ENCODE measurements around the gene MED14. TPM values are rescaled to one million over a fixed set of nuclear protein-coding genes. Genes with fewer than 3 reads are reported as not detected.
A peak's percentile ranks its signal among the peaks of the same experiment; 100 is the strongest.

The MED14 gene
- total RNA-seq, 2 experiments from 2014 or later, result 44.9 to 47.7 TPM

GRCh38 chrX:40644821-40645358 lies 90.5 kb downstream of the MED14 start:
- peak; percentile 68 for DNase-seq
- Mint-ChIP-seq H3K4me3 (peak overlapping the region; percentile 90), H3K36me3 (peaks cover 24% of the 10 kb centered on the region), H3K27ac (peak overlapping the region; percentile 99), H3K27me3 (no peaks in the 10 kb centered on the region), H3K9me3 (ENCODE audit: low read depth) (no peaks in the 10 kb centered on the region), H3K4me1 (peaks cover 16% of the 10 kb centered on the region)
- peak; percentile 57 for ATAC-seq
- CTCF ChIA-PET, result no interaction called here

DNA sequence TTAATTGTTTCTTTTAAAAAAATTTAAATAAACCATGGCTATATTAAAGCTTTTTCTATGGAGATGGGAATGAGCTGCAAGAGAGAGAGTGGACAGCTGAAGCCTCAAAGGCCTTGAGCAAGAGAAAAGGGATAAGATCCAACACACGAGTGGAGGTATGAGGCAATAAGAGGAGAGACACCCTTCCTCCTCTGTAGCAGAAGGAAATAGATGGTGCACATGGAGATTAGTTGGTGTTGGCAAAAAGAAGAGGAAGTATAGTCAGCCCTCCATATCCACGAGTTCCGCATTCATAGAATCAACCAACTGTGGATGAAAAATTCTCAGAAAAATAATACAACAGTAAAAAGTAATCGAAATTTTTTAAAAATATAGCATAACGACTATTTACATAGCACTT lies 91.2 kb downstream of the MED14 start:
- no peak for DNase-seq
- Mint-ChIP-seq H3K27ac (peak overlapping the region; percentile 99), H3K27me3 (no peaks in the 10 kb centered on the region), H3K36me3 (peaks cover 26% of the 10 kb centered on the region), H3K9me3 (ENCODE audit: low read depth) (no peaks in the 10 kb centered on the region), H3K4me3 (peak overlapping the region; percentile 90), H3K4me1 (peaks cover 16% of the 10 kb centered on the region)
- CTCF ChIA-PET, result no interaction called here
- ATAC-seq, result no peak

DNA sequence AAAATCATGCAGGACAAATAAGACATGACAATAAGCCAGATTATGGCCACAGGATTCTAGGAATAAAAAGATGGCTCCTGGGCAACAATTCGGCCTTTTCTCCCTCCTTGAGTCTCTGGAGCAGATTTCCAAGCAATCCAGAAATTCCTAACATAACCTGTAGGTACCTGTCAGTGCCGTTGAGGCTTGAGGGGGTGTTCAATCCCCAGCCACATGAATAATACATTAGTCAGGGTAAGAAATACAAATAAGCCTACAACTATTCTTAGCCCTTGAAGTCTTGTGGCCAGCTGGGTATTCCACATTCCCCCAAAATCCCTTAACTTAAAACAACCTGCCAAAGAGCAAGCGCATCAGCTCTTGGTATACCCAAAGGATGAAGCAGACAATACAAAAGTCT lies 97.7 kb downstream of the MED14 start:
- CTCF ChIA-PET, result interaction anchor here (0.9 kb wide), 2 partner anchors 43 to 94 kb away, joined by 3 read pairs; no protein-coding TSS in a partner anchor
- H3K4me1 Mint-ChIP-seq, result peaks cover 12% of the 10 kb centered on the region
- DNase-seq, result no peak
- peaks cover 39% of the 10 kb centered on the region for H3K36me3 Mint-ChIP-seq
- H3K4me3 Mint-ChIP-seq, result no peak overlapping the region
- H3K9me3 Mint-ChIP-seq (ENCODE audit: low read depth), result no peaks in the 10 kb centered on the region
- no peak overlapping the region for H3K27ac Mint-ChIP-seq
- no peak for ATAC-seq
- no peaks in the 10 kb centered on the region for H3K27me3 Mint-ChIP-seq

DNA sequence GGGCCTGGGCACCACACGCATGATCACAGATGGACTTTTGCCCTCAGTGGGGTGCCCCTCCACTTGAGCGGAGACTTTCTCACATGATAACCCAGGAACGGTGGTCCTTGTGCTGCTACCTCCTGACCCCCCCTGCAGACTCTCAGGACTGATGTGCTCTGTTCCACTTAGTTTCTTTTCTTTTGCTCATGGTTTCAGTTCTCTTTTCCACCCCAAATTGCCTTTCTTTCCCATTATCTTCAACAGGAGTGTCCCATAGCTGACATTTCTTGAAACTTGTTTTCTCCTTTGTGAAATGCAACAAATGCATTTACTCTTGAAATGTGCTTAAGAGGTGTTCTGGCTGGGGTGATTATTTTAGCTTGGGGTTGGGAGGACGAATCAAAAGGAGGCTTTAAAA lies 103.1 kb downstream of the MED14 start:
- no peak overlapping the region for H3K27ac Mint-ChIP-seq
- H3K4me1 Mint-ChIP-seq, result peaks cover 4% of the 10 kb centered on the region
- H3K9me3 Mint-ChIP-seq (ENCODE audit: low read depth), result no peaks in the 10 kb centered on the region
- H3K36me3 Mint-ChIP-seq, result peaks cover 36% of the 10 kb centered on the region
- CTCF ChIA-PET, result interaction anchor here (1.2 kb wide), 1 partner anchor 19 kb away, joined by 3 read pairs; no protein-coding TSS in a partner anchor
- ATAC-seq (no peak), DNase-seq (no peak)
- no peak overlapping the region for H3K4me3 Mint-ChIP-seq
- no peaks in the 10 kb centered on the region for H3K27me3 Mint-ChIP-seq

- Mint-ChIP-seq H3K27me3 (no peaks in the 10 kb centered on the region), H3K9me3 (ENCODE audit: low read depth) (no peaks in the 10 kb centered on the region), H3K4me3 (no peak overlapping the region), H3K27ac (no peak overlapping the region), H3K4me1 (peaks cover 4% of the 10 kb centered on the region), H3K36me3 (peaks cover 23% of the 10 kb centered on the region)
- no peak for DNase-seq
- no peak for ATAC-seq
- CTCF ChIA-PET, result no interaction called here
Observed at GRCh38 chrX:40628506-40628905, 106.8 kb downstream of the MED14 start.

GRCh38 chrX:40625294-40625693 lies 110.0 kb downstream of the MED14 start:
- DNase-seq (no peak), ATAC-seq (no peak)
- Mint-ChIP-seq H3K27me3 (no peaks in the 10 kb centered on the region), H3K4me3 (no peak overlapping the region), H3K27ac (no peak overlapping the region), H3K9me3 (ENCODE audit: low read depth) (no peaks in the 10 kb centered on the region), H3K4me1 (no peaks in the 10 kb centered on the region), H3K36me3 (peaks cover 11% of the 10 kb centered on the region)
- CTCF ChIA-PET, result no interaction called here

- H3K36me3 Mint-ChIP-seq, result peaks cover 10% of the 10 kb centered on the region
- DNase-seq, result no peak
- no peaks in the 10 kb centered on the region for H3K9me3 Mint-ChIP-seq (ENCODE audit: low read depth)
- H3K27ac Mint-ChIP-seq, result no peak overlapping the region
- H3K4me3 Mint-ChIP-seq, result no peak overlapping the region
- H3K27me3 Mint-ChIP-seq, result no peaks in the 10 kb centered on the region
- ATAC-seq, result no peak
- CTCF ChIA-PET, result interaction anchor here (1.2 kb wide), 1 partner anchor 170 kb away, joined by 3 read pairs; no protein-coding TSS in a partner anchor
- H3K4me1 Mint-ChIP-seq, result no peaks in the 10 kb centered on the region
Observed at GRCh38 chrX:40623665-40624064, 111.7 kb downstream of the MED14 start.

- ATAC-seq, result no peak
- CTCF ChIA-PET, result no interaction called here
- Mint-ChIP-seq H3K9me3 (ENCODE audit: low read depth) (no peaks in the 10 kb centered on the region), H3K27ac (no peak within 1 kb of the TSS), H3K36me3 (peaks cover 7% of the 10 kb centered on the region), H3K4me3 (no peak within 1 kb of the TSS), H3K27me3 (no peaks in the 10 kb centered on the region), H3K4me1 (no peaks in the 10 kb centered on the region)
- DNase-seq, result no peak
Observed at GRCh38 chrX:40623139-40623536, 112.2 kb downstream of the MED14 start, which contains the start of gene MPC1L. Gene MPC1L (plus strand): TSS chrX:40623428. CDS start chrX:40623566, 138 bp downstream.

- Mint-ChIP-seq H3K4me1 (no peaks in the 10 kb centered on the region), H3K27me3 (no peaks in the 10 kb centered on the region), H3K9me3 (ENCODE audit: low read depth) (no peaks in the 10 kb centered on the region), H3K27ac (no peak overlapping the region), H3K4me3 (no peak overlapping the region), H3K36me3 (peaks cover 6% of the 10 kb centered on the region)
- DNase-seq, result no peak
- CTCF ChIA-PET, result no interaction called here
- no peak for ATAC-seq
Observed at GRCh38 chrX:40622479-40623138, 112.7 kb downstream of the MED14 start.

- H3K27me3 Mint-ChIP-seq, result no peaks in the 10 kb centered on the region
- DNase-seq (no peak), ATAC-seq (no peak)
- no peaks in the 10 kb centered on the region for H3K9me3 Mint-ChIP-seq (ENCODE audit: low read depth)
- CTCF ChIA-PET, result interaction anchor here (1.0 kb wide), 1 partner anchor 177 kb away, joined by 3 read pairs; no protein-coding TSS in a partner anchor
- H3K4me3 Mint-ChIP-seq, result no peak overlapping the region
- no peaks in the 10 kb centered on the region for H3K36me3 Mint-ChIP-seq
- no peaks in the 10 kb centered on the region for H3K4me1 Mint-ChIP-seq
- no peak overlapping the region for H3K27ac Mint-ChIP-seq
Observed at GRCh38 chrX:40617566-40617965, 117.8 kb downstream of the MED14 start.

DNA sequence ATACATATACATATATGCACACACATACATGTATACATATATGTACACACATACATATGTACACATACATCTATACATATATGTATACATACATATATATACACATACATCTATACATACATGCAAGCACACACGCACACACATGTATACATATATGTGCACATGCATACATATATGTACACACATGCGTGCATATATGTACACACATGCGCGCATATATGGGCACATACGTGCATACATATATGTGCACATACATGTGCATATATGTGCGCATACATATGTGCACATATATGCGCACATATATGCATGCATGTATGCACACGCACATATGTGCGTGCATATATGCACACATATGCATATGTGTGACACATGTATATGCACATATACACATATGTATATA lies 119.4 kb downstream of the MED14 start:
- Mint-ChIP-seq H3K9me3 (ENCODE audit: low read depth) (no peaks in the 10 kb centered on the region), H3K4me3 (no peak overlapping the region)
- CTCF ChIA-PET, result no interaction called here

DNA sequence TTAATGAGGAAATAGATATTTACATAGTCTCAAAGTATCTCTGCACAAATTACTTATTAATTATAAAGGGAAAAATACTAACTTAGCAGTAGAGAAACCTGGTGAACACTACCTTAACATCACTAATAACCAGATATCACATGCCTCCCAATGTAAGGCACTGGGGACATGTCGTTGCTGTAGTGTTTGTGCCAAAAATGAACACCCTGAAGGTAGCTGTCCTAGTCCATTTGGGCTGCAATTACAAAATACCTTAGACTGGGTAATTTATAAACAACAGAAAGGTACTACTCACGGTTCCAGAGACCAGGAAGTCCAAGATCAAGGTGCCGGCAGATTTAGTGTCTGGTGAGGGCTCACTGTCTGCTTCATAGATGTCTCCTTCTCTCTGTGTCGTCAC lies 122.8 kb downstream of the MED14 start:
- CTCF ChIA-PET, result no interaction called here
- H3K9me3 Mint-ChIP-seq (ENCODE audit: low read depth), result no peaks in the 10 kb centered on the region
- no peaks in the 10 kb centered on the region for H3K4me1 Mint-ChIP-seq
- H3K36me3 Mint-ChIP-seq, result no peaks in the 10 kb centered on the region
- DNase-seq (no peak), ATAC-seq (no peak)
- H3K27ac Mint-ChIP-seq, result no peak overlapping the region
- no peak overlapping the region for H3K4me3 Mint-ChIP-seq
- H3K27me3 Mint-ChIP-seq, result no peaks in the 10 kb centered on the region

More for the DNA sequence above, 119.4 kb downstream of the MED14 start:
- Mint-ChIP-seq H3K4me1 (no peaks in the 10 kb centered on the region), H3K27ac (no peak overlapping the region), H3K27me3 (no peaks in the 10 kb centered on the region), H3K36me3 (no peaks in the 10 kb centered on the region)
- DNase-seq (no peak), ATAC-seq (no peak)

DNA sequence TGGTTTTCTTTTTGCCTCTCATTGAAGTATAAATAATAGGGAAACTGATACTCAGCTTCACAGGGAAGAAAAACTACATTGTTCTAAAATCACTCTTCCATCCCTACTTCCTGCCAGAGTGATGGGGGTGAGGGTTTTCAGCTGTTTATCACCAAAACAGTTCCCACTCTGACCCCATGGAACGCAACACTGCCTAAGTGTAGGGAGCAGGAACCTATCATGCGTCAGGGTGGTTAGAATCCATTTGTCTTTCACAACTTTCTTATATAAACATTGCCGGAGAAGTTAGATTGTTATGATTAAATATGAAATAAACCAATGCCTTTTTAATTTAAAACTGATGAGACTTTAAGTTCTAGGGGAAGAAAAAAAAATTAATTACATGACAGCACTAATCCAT lies 128.0 kb downstream of the MED14 start:
- H3K4me3 Mint-ChIP-seq, result no peak overlapping the region
- ATAC-seq (no peak), DNase-seq (no peak)
- peaks cover 4% of the 10 kb centered on the region for H3K36me3 Mint-ChIP-seq
- CTCF ChIA-PET, result no interaction called here
- H3K9me3 Mint-ChIP-seq (ENCODE audit: low read depth), result no peaks in the 10 kb centered on the region
- H3K27me3 Mint-ChIP-seq, result no peaks in the 10 kb centered on the region
- no peak overlapping the region for H3K27ac Mint-ChIP-seq
- no peaks in the 10 kb centered on the region for H3K4me1 Mint-ChIP-seq

DNA sequence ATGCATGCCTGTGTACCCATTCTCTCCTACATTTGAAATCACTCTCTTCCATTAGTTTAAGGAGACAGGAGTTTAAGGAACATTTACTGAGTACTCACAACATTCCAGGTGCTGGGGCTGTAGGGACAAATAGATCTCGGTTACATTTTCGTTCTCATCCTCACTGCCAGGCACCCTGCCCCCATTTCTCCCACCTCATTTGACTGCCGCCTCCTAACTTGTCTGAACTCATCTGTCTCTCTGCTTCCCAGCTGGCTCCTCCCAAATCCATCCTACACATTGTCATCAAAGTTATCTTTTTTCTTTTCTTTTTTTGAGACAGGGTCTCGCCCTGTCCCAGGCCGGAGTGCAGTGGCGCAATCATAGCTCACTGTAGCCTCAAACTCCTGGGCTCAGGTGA lies 131.9 kb downstream of the MED14 start:
- H3K27me3 Mint-ChIP-seq, result no peaks in the 10 kb centered on the region
- CTCF ChIA-PET, result interaction anchor here (0.9 kb wide), 1 partner anchor 60 kb away, joined by 3 read pairs; no protein-coding TSS in a partner anchor
- H3K36me3 Mint-ChIP-seq, result peaks cover 18% of the 10 kb centered on the region
- ATAC-seq, result no peak
- H3K4me1 Mint-ChIP-seq, result no peaks in the 10 kb centered on the region
- no peak overlapping the region for H3K4me3 Mint-ChIP-seq
- no peak for DNase-seq
- H3K9me3 Mint-ChIP-seq (ENCODE audit: low read depth), result no peaks in the 10 kb centered on the region
- H3K27ac Mint-ChIP-seq, result no peak overlapping the region

Measured in activated CD8-positive, alpha-beta memory T cell treated with anti-CD3 and anti-CD28 coated beads, Interleukin-2, amount 10 ng/mL, durations not matched to agents 7 days and 5 days (primary cell).